GM18508 (cell line): Measurements from ENCODE around the gene PTK6.
"Not testable (repeated sequence)": the region's sequence is repeated elsewhere in the genome, so short reads cannot be mapped to it uniquely, and the experiment has no call there.

Source experiments
- ATAC-seq: cut with Tn5 transposase; IDR thresholded peaks from one replicate; pipeline ENCODE4 v1.9.1; 2021; ENCODE audit warnings: moderate number of reproducible peaks; ENCODE audit not compliant: insufficient read depth, unreplicated experiment

PTK6 gene

DNA sequence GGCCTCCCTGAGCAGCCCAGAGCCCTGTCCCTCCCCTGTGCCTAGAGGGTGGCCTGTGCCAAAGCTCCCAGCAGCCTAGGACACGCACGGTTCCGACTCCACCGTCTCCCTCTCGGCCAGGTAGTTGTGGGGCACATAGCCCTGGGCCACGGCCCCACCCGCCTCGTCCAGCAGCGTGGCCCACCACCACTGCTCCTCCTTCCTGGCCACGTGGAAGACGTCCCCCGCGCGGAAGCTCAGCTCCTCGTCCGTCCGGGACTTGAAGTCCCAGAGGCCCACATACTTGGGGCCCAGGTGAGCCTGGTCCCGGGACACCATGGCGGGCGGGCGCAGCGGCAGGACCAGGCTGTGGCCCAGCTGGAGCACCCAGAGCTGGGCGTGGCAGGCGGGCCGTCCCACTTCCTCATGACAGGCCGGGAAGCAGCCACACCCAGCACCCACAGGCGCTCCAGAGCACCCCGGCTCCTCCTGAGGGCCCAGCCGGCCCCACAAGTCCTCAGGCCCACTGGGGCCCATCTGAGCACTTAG is at the start of gene PTK6:
Gene PTK6 (minus strand): TSS at position 380 of the 528 bp plus-strand sequence. CDS start 62 bp downstream, at position 318.
- ATAC-seq = no peak

GRCh38 chr20:63586797-63587196 is 49.6 kb upstream of the PTK6 start:
- ATAC-seq = no peak

GRCh38 chr20:63585616-63586565 is 48.7 kb upstream of the PTK6 start:
- ATAC-seq = no peak

GRCh38 chr20:63582382-63583063 is 45.3 kb upstream of the PTK6 start:
- ATAC-seq = no peak

GRCh38 chr20:63580796-63581461 is 43.8 kb upstream of the PTK6 start:
- no peak for ATAC-seq

GRCh38 chr20:63579017-63579694 is 42.0 kb upstream of the PTK6 start:
- ATAC-seq = no peak

DNA sequence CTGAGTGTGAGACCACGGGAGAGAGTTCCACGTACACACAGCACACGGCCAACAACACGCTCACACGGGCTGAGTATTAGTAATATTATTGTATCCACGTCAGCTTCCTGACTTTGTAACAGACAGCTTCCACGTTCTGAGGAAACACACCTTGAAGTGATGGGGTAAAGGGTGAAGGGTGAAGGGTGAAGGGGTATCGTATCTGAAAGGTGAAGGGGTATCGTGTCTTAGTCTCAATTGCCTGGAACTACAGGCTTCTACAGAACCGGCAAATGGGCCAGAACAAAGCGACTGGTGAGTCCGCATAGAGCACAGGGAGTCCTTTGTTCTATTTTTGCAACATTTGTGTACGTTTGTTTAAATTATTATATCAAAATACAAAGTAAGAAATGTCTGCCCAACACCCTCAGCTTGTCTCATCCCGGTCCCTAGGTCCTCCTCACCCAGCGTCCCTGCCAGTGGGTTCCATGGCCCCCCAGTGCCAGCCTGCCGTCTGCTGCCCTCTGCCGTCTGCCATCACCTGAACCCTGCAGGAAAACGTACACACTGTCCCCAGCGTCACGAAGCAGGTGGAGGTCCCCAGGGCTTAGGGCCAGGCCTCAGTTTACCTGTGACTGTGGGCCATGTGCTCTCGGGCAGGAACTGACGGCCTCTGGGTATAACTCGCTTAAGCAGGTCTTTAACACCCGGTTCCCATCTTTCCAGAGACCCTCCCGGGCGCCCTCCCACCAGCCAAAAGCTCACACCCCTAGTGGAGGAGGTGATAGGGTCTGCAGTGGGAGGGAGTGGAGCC is 41.2 kb upstream of the PTK6 start:
- no peak for ATAC-seq

GRCh38 chr20:63577317-63577894 is 40.2 kb upstream of the PTK6 start:
- ATAC-seq = no peak

DNA sequence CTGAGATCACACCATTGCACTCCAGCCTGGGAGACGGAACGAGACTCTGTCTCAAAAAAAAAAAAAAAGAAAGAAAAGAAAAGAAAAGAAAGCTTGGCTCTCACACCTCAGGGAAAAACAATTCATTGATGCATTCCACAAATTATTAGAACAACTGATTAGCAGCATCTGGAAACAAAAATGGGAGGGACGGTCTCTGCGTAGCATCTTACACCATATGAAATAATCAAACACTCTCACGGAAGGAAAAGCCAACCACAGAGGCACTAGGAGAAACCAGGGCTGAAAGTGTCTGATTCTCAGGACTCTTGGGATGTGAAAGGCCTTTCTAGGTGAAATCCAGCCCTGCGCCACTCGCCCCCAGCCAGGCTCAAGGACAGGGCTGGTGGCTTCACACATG is 39.1 kb upstream of the PTK6 start:
- ATAC-seq = no peak

- ATAC-seq = no peak
Measured at GRCh38 chr20:63574829-63575743, 37.9 kb upstream of the PTK6 start.

DNA sequence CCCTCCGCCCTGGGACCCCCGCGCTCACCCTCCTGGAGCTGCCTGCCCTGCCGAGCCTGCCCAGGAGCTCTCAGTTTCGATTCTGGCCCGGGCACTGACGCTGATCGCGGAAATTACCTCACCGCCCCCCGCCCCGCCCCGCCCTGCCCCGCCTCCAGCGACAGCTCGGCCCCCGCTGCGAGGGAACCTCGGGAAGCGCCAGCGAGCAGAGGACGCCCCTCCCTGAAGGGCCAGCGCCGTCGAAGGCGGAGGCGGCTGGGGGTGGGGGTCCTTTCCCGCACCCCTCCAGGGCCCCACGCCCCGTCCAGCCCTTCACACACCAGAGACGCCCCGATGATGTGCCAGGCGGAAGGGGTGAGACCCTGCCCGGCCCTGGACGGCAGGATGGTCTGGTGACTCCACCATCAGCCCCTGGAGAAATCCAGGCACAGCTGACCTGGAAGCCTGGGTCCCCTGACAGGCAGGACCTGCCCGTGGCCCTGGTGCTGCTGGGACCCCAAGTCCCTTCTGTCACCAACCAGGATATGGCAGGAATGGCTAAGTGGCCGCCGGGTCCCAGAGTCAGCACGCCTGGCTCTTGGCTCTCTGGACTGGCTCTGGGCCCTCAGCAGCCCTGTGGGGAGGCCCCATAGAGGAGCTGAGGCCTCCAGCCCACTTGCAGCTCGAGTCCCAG is 37.1 kb upstream of the PTK6 start, which contains the start of gene HELZ2:
Gene HELZ2 (minus strand): TSS at position 84 of the 673 bp plus-strand sequence. CDS start 1,854 bp downstream, outside the sequence.
- no peak for ATAC-seq

DNA sequence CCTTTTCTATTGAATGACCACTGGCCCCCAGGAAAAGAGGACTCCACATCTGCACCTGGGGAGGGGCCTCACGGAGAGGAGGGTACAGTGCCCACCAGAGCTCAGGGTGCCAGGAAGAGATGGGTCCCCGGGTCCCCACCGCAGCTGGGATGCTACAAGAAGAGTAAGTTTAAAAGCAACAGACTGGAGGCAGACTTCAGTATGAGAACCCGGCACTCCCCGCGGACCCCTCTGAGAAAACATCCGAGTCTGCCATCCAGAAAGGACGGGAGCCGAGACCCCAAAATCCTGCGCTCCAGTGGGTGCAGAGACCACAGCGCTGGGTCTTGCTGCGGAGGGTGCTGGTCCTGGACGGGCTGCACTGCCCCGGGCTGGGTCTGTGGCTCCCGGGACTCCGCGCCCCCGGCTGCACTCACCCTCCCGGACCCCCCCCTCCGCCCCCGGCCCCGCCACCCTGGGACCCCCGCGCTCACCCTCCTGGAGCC is 36.5 kb upstream of the PTK6 start:
- no peak for ATAC-seq

- no peak for ATAC-seq
Measured at GRCh38 chr20:63572788-63573646, 35.8 kb upstream of the PTK6 start.

DNA sequence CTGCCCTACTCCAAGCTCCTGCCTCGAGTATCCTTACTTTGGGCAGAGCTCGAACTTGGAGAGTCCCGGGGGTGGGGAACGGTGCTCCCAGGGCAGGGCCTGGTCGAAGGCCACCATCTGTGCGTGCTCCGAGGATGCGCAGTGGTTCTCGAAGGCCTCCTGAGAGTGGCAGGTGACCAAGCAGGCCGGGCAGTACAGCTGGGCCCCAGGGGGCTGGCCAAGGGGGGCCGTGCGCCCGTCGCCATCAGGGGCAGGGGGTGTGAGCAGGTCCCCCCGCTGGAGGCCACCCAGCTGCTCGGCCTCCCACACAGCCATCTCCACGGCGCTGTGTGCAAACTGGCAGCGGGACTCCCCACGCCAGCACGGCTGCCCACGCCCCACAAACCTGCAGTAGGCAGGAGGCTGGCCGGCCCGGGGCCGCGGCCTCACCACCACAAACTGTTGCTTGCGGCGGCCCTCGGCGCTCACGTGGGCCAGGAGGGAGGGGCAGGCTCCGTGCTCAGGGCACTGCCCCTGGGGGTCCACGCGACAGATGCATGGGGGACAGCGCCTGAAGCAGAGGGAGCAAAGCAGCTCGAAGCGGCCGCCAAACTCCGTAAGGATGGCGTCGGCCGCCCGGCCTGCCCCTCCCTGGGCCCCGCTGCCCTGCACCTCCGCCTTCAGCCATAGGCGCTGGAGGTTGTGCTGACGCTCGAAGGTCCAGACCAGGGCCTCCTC is 35.1 kb upstream of the PTK6 start:
- ATAC-seq = no peak

GRCh38 chr20:63571087-63571478 is 33.9 kb upstream of the PTK6 start:
- ATAC-seq = not testable (repeated sequence)
